PC-9 (cell line): Measurements from ENCODE around the gene PRR5.
"Not testable (repeated sequence)": the region's sequence is repeated elsewhere in the genome, so short reads cannot be mapped to it uniquely, and the experiment has no call there.

Experiments
- EZH2 ChIP-seq: fragments of 200-600 bp; sonication (generic); IDR thresholded peaks from 2 replicates; pipeline ENCODE4 v1.8.0; 2017; ENCODE audit warnings: antibody characterized with exemption, low read depth
- TF ChIP-seq, protein P1 (sequence below): fragments of 200-600 bp; sonication (generic); conservative IDR thresholded peaks from 2 replicates; pipeline ENCODE4 v1.6.1; 2017; ENCODE audit warnings: mixed run types, antibody characterized with exemption, mild to moderate bottlenecking, moderate library complexity

- TF ChIP-seq, protein P1, sequence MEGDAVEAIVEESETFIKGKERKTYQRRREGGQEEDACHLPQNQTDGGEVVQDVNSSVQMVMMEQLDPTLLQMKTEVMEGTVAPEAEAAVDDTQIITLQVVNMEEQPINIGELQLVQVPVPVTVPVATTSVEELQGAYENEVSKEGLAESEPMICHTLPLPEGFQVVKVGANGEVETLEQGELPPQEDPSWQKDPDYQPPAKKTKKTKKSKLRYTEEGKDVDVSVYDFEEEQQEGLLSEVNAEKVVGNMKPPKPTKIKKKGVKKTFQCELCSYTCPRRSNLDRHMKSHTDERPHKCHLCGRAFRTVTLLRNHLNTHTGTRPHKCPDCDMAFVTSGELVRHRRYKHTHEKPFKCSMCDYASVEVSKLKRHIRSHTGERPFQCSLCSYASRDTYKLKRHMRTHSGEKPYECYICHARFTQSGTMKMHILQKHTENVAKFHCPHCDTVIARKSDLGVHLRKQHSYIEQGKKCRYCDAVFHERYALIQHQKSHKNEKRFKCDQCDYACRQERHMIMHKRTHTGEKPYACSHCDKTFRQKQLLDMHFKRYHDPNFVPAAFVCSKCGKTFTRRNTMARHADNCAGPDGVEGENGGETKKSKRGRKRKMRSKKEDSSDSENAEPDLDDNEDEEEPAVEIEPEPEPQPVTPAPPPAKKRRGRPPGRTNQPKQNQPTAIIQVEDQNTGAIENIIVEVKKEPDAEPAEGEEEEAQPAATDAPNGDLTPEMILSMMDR = not testable (repeated sequence)
- TF ChIP-seq EZH2 = not testable (repeated sequence)
These were observed 37.7 kb downstream of the PRR5 start for GRCh38 chr22:44739666-44740065.
